IPS-18a (cell line): Measurements from ENCODE around the gene LIAS.
A peak's percentile ranks its signal among the peaks of the same experiment; 100 is the strongest.

Experiments
- H3K27ac ChIP-seq: one replicate; pipeline ENCODE4 v1.5.1; 2013; ENCODE audit warnings: low read length
- H3K27me3 ChIP-seq: one replicate; pipeline ENCODE4 v1.6.1; 2013; ENCODE audit warnings: mild to moderate bottlenecking, low read length; ENCODE audit not compliant: control insufficient read depth, insufficient read depth
- H3K36me3 ChIP-seq: one replicate; pipeline ENCODE4 v1.6.1; 2013; ENCODE audit warnings: low read depth, low read length; ENCODE audit not compliant: control insufficient read depth
- H3K4me1 ChIP-seq: one replicate; pipeline ENCODE4 v1.6.1; 2013; ENCODE audit warnings: low read depth, low read length; ENCODE audit not compliant: control insufficient read depth
- H3K4me3 ChIP-seq: one replicate; pipeline ENCODE4 v1.5.1; 2013; ENCODE audit warnings: low read length
- H3K9ac ChIP-seq: one replicate; pipeline ENCODE4 v1.6.1; 2013; ENCODE audit warnings: mild to moderate bottlenecking, low read length, moderate library complexity
- H3K9me3 ChIP-seq: one replicate; pipeline ENCODE4 v1.6.1; 2013; ENCODE audit warnings: low read depth, low read length; ENCODE audit not compliant: control insufficient read depth

The LIAS gene

GRCh38 chr4:39435659-39436563, 22.9 kb upstream of the LIAS start:
- no peak overlapping the region for H3K9ac ChIP-seq
- H3K27me3 ChIP-seq: no peaks in the 10 kb centered on the region
- no peak overlapping the region for H3K4me3 ChIP-seq
- H3K9me3 ChIP-seq: no peaks in the 10 kb centered on the region
- H3K27ac ChIP-seq: no peak overlapping the region
- H3K36me3 ChIP-seq: no peaks in the 10 kb centered on the region
- H3K4me1 ChIP-seq: no peaks in the 10 kb centered on the region

DNA sequence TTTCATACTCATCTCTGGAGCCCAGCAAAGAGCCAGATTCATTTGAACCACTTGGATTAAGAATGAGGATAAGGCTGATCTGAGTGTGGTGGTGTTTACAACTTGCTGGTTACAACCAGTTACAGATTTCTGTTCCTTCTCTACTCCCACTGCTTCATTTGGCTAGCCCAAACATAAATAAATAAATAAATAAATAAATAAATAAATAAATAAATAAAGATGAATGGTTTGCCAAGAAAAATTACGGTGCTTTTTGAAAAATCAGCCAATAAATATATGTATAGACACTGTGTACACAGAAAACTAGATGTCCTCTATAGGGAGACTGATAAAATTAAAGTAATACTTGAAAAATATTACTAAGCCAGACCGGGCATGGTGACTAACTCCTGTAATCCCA, 17.3 kb upstream of the LIAS start:
- Histone ChIP-seq H3K27ac (no peak overlapping the region), H3K4me1 (no peaks in the 10 kb centered on the region), H3K9ac (no peak overlapping the region), H3K27me3 (no peaks in the 10 kb centered on the region), H3K9me3 (no peaks in the 10 kb centered on the region), H3K4me3 (no peak overlapping the region), H3K36me3 (no peaks in the 10 kb centered on the region)

- no peaks in the 10 kb centered on the region for H3K36me3 ChIP-seq
- no peak overlapping the region for H3K9ac ChIP-seq
- H3K9me3 ChIP-seq: no peaks in the 10 kb centered on the region
- H3K27ac ChIP-seq: no peak overlapping the region
- H3K4me1 ChIP-seq: peaks cover 3% of the 10 kb centered on the region
- H3K27me3 ChIP-seq: no peaks in the 10 kb centered on the region
- no peak overlapping the region for H3K4me3 ChIP-seq
Measured at GRCh38 chr4:39442998-39443397, 15.9 kb upstream of the LIAS start.

GRCh38 chr4:39446483-39446841, 12.4 kb upstream of the LIAS start:
- Histone ChIP-seq H3K4me3 (peak overlapping the region; percentile 31), H3K27ac (no peak overlapping the region), H3K9me3 (no peaks in the 10 kb centered on the region)

DNA sequence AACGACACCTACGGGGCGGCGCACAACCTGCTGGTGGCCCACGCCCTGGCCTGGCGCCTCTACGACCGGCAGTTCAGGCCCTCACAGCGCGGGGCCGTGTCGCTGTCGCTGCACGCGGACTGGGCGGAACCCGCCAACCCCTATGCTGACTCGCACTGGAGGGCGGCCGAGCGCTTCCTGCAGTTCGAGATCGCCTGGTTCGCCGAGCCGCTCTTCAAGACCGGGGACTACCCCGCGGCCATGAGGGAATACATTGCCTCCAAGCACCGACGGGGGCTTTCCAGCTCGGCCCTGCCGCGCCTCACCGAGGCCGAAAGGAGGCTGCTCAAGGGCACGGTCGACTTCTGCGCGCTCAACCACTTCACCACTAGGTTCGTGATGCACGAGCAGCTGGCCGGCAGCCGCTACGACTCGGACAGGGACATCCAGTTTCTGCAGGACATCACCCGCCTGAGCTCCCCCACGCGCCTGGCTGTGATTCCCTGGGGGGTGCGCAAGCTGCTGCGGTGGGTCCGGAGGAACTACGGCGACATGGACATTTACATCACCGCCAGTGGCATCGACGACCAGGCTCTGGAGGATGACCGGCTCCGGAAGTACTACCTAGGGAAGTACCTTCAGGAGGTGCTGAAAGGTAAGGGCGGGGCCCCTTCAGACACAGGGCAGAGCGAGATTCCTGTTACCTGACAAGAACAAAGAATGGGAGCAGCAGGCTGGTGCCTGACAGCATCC, 11.8 kb upstream of the LIAS start:
- Histone ChIP-seq H3K27ac (no peak overlapping the region), H3K9me3 (no peaks in the 10 kb centered on the region), H3K9ac (no peak overlapping the region), H3K4me3 (peak overlapping the region; percentile 31), H3K4me1 (peaks cover 3% of the 10 kb centered on the region), H3K36me3 (peaks cover 12% of the 10 kb centered on the region), H3K27me3 (no peaks in the 10 kb centered on the region)

More at GRCh38 chr4:39446483-39446841, 12.4 kb upstream of the LIAS start:
- peaks cover 6% of the 10 kb centered on the region for H3K36me3 ChIP-seq
- H3K4me1 ChIP-seq: peaks cover 3% of the 10 kb centered on the region
- H3K27me3 ChIP-seq: no peaks in the 10 kb centered on the region
- no peak overlapping the region for H3K9ac ChIP-seq

DNA sequence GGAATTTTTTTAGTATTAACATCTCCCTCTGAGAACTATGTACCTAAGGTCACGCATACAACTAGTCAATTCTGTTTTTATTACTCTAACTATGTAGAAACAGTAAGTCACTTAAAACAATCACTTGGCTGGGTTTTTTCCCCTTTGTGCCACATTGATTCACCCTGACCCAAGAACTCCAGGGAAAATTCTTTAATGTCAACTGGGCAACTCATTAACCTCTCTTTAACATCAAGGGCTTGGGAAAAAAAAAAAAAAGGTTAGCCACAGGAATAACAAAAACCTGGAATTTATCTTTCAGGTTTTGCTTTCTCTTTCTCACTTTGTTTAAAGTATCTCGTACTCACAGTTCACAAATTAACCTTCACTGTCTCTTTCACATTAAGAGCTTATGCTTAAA, 8.2 kb upstream of the LIAS start:
- Histone ChIP-seq H3K9me3 (no peaks in the 10 kb centered on the region), H3K27ac (no peak overlapping the region), H3K4me3 (no peak overlapping the region), H3K9ac (no peak overlapping the region), H3K4me1 (peaks cover 3% of the 10 kb centered on the region), H3K27me3 (no peaks in the 10 kb centered on the region), H3K36me3 (peaks cover 48% of the 10 kb centered on the region)

DNA sequence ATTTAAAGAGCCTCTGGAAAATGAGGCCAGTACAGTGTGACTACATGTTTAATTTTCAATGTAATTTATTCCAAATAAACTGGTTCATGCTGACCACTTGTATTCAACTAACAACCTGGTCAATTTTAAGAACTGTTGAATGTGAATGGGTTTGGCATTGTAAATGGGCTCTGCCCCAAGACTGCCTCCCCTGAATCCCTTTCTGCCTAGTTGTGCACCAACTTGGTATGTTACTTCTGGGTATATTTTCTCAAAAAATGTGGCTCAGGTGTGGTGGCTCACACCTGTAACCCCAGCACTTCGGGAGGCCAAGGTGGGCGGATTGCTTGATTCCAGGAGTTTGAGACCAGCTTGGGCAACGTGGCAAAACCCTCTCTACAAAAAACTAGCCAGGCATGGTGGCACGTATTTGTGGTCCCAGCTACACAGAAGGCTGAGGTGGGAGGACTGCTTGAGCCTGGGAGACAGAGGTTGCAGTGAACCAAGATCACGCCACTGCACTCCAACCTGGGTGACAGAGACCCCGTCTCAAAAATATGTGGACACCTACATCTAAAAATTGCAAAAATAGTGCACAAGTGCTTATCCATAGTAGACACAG, 7.3 kb upstream of the LIAS start:
- H3K27ac ChIP-seq: no peak overlapping the region
- no peaks in the 10 kb centered on the region for H3K9me3 ChIP-seq
- peaks cover 57% of the 10 kb centered on the region for H3K36me3 ChIP-seq
- H3K9ac ChIP-seq: no peak overlapping the region
- peaks cover 3% of the 10 kb centered on the region for H3K4me1 ChIP-seq
- H3K27me3 ChIP-seq: no peaks in the 10 kb centered on the region
- H3K4me3 ChIP-seq: no peak overlapping the region

DNA sequence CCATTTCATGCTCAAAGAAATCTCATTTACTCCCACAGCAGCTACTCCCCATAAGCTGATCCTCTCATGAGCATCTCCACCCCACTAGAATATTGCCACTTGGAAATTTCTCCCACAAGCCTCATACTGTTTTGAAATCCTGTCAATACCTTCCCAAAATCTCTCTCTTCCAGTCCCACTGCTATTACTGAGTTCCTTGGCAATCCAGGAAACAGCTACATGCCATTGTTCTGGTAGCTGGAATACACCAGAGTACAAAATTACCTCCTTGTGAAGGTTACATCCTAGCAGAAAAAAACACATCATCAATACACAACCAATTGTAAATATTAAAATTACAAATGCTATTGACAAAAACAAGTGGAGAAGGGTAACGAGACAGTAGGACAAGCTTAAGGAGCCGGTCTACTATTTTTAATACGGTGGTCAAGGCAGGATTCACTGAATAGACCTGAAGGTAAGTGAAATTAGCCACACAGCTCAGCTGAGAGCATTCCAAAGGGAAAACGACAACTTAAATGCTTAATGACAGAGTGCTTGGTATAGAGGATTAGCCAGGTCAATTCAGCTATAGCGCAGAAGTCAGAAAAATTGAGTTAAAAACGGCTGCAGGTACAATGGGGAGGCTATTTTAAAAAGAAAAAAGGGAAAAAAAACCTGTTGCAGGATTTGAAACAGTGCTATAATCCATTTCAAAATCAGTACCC, 6.5 kb upstream of the LIAS start:
- no peak overlapping the region for H3K9ac ChIP-seq
- no peak overlapping the region for H3K27ac ChIP-seq
- H3K4me3 ChIP-seq: no peak overlapping the region
- H3K4me1 ChIP-seq: peaks cover 8% of the 10 kb centered on the region
- no peaks in the 10 kb centered on the region for H3K27me3 ChIP-seq
- H3K9me3 ChIP-seq: no peaks in the 10 kb centered on the region
- peaks cover 65% of the 10 kb centered on the region for H3K36me3 ChIP-seq

- Histone ChIP-seq H3K36me3 (peaks cover 72% of the 10 kb centered on the region), H3K27me3 (no peaks in the 10 kb centered on the region), H3K9me3 (no peaks in the 10 kb centered on the region), H3K4me3 (no peak overlapping the region), H3K9ac (no peak overlapping the region), H3K27ac (no peak overlapping the region), H3K4me1 (peaks cover 10% of the 10 kb centered on the region)
Measured at GRCh38 chr4:39452860-39453587, 5.8 kb upstream of the LIAS start.

- H3K27me3 ChIP-seq: no peaks in the 10 kb centered on the region
- H3K4me1 ChIP-seq: peaks cover 10% of the 10 kb centered on the region
- H3K36me3 ChIP-seq: peaks cover 75% of the 10 kb centered on the region
- no peak overlapping the region for H3K27ac ChIP-seq
- H3K9ac ChIP-seq: no peak overlapping the region
- no peak overlapping the region for H3K4me3 ChIP-seq
- no peaks in the 10 kb centered on the region for H3K9me3 ChIP-seq
Measured at GRCh38 chr4:39453738-39454137, 5.1 kb upstream of the LIAS start.

- no peaks in the 10 kb centered on the region for H3K27me3 ChIP-seq
- H3K4me3 ChIP-seq: peak overlapping the region; percentile 21
Measured at GRCh38 chr4:39455486-39455885, 3.4 kb upstream of the LIAS start.

More at GRCh38 chr4:39455486-39455885, 3.4 kb upstream of the LIAS start:
- Histone ChIP-seq H3K9ac (no peak overlapping the region), H3K4me1 (peaks cover 10% of the 10 kb centered on the region), H3K27ac (no peak overlapping the region), H3K9me3 (no peaks in the 10 kb centered on the region), H3K36me3 (peaks cover 75% of the 10 kb centered on the region)
